GM21526 (cell line): ENCODE measurements around the gene FNDC5.
"Not testable (repeated sequence)": the region's sequence is repeated elsewhere in the genome, so short reads cannot be mapped to it uniquely, and the experiment has no call there.

Experiments used
- ATAC-seq: cut with Tn5 transposase; IDR thresholded peaks from one replicate; pipeline ENCODE4 v1.9.1; 2021; ENCODE audit warnings: moderate library complexity; ENCODE audit not compliant: unreplicated experiment, low FRiP score

Gene FNDC5

GRCh38 chr1:32870615-32871363, at the start of gene FNDC5:
Gene FNDC5, minus strand, starts transcription at chr1:32870912.
- no peak for ATAC-seq

GRCh38 chr1:32919811-32920733, 49.4 kb upstream of the FNDC5 start:
- ATAC-seq = no peak

- ATAC-seq = no peak
These were observed 47.5 kb upstream of the FNDC5 start for GRCh38 chr1:32918179-32918578.

GRCh38 chr1:32917521-32917920, 46.8 kb upstream of the FNDC5 start:
- ATAC-seq = no peak

- no peak for ATAC-seq
These were observed 45.3 kb upstream of the FNDC5 start for GRCh38 chr1:32915766-32916706.

- ATAC-seq = no peak
These were observed 39.6 kb upstream of the FNDC5 start for GRCh38 chr1:32910319-32910718.

GRCh38 chr1:32907435-32907834, 36.7 kb upstream of the FNDC5 start:
- no peak for ATAC-seq

GRCh38 chr1:32906654-32907053, 35.9 kb upstream of the FNDC5 start:
- no peak for ATAC-seq

- ATAC-seq = not testable (repeated sequence)
These were observed 34.9 kb upstream of the FNDC5 start for GRCh38 chr1:32905588-32905987.

- no peak for ATAC-seq
These were observed 34.1 kb upstream of the FNDC5 start for GRCh38 chr1:32904797-32905196.

GRCh38 chr1:32903991-32904785, 33.5 kb upstream of the FNDC5 start:
- ATAC-seq = no peak

GRCh38 chr1:32902535-32902920, 31.8 kb upstream of the FNDC5 start:
- ATAC-seq = no peak

- no peak for ATAC-seq
These were observed 31.3 kb upstream of the FNDC5 start for GRCh38 chr1:32901823-32902534.

- no peak for ATAC-seq
These were observed 30.5 kb upstream of the FNDC5 start, which contains the start of gene TMEM54 for GRCh38 chr1:32900956-32901822. Gene TMEM54, minus strand, starts transcription at chr1:32901389. Its CDS starts 151 bp downstream, at chr1:32901238.

GRCh38 chr1:32900371-32900955, 29.8 kb upstream of the FNDC5 start:
- ATAC-seq = no peak

GRCh38 chr1:32899586-32900296, 29.0 kb upstream of the FNDC5 start:
- ATAC-seq = no peak

GRCh38 chr1:32898958-32899357, 28.2 kb upstream of the FNDC5 start:
- no peak for ATAC-seq
